ENCODE data around the gene NXN.
"Not testable (repeated sequence)": the region's sequence is repeated elsewhere in the genome, so short reads cannot be mapped to it uniquely, and the experiment has no call there.

Gene NXN

DNA sequence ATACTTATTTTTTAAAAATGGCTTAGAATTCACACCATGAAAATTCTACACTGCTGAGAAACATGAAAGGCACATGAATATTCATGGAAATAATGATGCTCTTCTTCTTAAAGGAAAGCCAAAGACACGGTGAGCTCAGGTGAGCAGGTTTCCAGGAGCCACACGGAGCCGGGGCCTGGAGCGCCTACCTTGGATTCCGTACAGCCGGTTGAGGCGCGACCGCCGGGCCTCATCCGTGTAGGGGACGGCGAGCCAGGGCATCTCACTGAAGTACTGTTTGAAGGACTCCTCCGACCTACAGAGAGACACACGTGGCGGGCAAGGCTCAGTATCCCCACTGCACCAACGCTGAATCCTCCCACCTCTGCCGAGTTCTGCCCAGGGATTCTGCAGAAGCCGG, 160.3 kb downstream of the NXN start:
- DNase-seq (ENCODE audit: low read depth), result no peak
- no peak overlapping the region for H3K4me3 ChIP-seq (ENCODE audit: low read depth, low read length)

DNA sequence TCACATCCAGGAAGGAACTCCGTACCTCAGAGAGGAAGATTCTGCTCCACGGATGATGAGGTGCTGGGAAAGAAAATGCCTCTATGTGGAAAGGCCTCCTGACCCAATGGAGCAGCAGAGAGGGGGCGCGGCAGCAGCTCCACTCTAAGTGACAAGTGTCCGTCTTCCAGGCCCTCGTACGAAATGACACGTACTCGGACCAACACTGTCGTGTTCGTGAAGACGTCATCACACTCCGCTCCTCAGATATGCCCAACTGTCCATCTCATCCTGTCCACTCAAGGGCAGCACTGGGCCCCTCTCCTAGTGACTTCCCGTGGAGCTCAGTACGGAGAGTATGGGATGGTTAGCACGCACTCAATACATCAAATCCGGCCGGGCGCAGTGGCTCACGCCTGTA, 165.2 kb downstream of the NXN start:
- no peak overlapping the region for H3K4me3 ChIP-seq (ENCODE audit: low read depth, low read length)
- DNase-seq (ENCODE audit: low read depth), result no peak

DNA sequence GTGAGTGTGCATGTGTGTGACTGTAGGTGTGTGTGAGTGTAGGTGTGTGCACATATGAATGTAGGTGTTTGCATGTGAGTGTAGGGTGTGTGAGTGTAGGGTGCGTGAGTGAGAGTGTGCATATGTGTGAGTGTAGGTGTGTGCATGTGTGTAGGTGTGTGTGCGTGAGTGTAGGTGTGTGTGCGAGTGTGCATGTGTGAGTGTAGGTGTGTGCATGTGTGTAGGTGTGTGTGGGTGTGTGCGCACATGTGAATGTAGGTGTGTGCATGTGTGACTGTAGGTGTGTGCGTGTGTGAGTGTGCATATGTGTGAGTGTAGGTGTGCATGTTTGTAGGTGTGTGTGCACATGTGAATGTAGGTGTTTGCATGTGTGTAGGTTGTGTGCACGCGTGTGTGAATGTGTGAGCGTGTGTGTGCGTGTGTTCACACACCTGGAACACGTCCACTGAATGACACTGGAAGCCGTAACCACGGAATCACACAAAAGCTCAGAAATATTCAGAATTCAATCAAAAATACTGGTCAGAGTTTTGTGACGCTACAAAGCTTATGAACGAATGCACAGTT, 166.9 kb downstream of the NXN start:
- H3K4me3 ChIP-seq (ENCODE audit: low read depth, low read length), result no peak overlapping the region
- no peak for DNase-seq (ENCODE audit: low read depth)

DNA sequence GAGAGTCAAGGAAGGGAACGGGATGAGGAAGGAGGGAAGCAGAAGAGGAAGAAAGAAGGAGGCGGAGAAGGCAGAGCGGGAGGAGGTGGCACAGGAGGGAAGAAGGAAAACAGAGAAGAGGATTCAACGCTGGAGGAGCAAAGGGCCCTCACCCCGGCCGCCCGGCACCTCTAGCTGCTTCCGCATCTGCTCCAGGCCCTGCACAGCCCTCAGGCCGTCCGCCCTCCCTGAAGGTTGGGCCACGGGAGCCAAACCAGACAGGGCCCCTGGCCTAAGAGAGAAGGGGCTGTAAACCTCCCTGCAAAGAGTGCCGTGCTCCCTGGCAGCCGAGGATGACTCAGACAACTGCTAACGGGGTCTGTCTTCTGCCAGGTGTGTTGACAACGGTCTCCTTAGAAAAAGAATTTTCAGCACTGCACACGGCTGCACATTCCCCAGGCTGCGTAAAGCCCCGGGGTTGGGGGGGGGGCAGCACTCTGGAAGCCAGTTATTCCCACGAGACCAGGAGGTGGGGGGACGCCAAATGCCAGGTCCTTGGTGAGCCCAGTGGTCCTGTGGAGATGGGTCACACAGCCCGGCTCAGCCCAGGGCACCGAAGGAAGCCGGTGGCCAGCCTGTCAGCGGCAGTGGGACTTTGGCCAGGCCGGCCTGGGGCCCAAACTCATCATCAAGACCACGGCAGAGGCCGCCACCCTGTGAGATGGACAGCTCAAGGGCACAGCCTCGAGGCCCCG, 168.4 kb downstream of the NXN start:
- no peak overlapping the region for H3K4me3 ChIP-seq (ENCODE audit: low read depth, low read length)
- no peak for DNase-seq (ENCODE audit: low read depth)

DNA sequence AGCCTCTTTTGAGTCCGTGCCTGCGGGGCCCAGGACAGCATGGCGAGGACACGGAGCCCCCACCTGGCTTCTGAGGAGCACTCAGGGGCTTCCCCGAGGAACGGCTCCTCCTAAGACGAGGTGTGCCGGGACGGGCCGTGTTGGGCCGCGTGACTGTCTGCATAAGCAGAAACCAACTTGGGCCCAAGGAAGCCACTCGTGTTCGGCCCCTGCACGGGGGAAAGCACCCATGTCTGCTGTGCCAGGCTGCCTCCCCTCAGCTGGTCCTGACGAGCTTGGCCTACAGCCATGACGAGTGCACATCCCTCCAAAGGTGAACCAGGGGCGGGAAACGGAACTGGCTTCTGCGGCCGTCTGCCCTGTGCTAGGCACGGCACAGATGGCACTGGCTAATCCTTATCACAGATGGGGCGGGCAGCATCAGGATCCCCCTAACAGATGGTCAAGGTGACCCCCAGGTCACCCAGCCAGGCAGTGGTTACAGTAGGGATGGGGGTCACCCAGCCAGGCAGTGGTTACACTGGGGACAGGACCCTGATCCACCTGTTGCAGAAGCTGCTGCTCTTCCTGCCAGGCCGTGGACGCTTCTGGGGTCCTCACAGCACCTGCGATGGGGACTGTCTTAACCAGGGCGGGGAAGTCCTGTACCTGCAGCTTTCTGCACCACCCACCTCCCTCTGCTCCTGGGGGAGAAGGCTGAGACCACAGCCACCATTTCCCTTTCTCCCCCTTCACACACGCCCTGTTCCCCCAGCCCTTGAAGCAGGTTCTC, 171.9 kb downstream of the NXN start:
- H3K4me3 ChIP-seq (ENCODE audit: low read depth, low read length), result no peak overlapping the region
- DNase-seq (ENCODE audit: low read depth), result no peak

DNA sequence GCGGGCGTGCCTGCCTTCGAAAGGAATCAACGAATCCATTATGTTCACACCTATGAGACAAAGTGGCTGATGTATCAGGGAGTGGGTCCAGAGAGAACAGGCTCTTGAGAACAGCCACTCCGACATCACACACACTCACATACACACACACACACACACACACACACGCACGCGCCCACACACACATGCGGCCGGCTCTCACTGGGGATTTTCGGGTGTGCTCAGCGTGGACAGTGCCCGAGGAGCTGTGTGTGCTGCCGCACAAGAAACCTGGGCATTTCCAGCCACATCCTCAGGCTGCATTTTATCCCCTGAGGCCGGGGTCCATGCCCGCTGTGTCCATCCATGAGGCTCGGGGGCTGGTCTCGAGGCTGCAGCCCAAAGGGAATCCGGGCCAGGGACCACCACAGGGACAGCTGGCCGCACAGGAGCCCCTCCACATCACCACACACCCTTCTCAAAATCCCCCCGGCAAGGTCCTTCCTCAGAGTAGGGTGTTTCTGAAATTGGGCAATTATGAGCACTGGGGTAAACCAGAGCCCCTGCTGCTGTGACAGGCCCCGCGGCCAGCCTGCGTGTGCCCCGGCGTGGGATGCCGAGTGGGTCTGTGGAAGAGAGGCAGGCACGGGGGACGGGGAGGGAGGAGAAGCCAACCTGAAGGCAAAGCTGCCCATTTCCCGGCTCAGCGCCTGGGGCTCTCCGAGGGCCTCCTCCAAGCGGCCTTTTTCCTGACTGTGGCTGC, 172.6 kb downstream of the NXN start:
- no peak for DNase-seq (ENCODE audit: low read depth)
- no peak overlapping the region for H3K4me3 ChIP-seq (ENCODE audit: low read depth, low read length)

DNA sequence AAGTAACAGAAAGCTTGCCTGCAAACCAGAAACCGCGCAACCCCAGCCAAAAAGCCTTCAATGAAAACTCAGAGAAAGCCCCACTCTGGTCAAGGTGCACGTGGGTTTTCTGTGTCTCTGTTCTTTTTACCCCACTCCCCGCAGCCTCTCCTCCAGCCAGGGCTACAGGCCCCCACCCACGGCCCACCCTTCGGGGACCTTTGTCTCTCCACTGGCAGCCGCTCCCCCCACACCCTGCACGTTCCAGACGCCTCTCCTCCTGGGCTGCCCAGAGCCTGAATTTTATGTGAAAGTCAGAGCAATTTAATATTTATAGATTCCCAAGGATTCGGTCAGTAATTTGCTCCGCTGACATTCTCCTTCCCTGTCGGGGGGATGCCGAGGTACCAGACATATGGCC, 173.2 kb downstream of the NXN start:
- H3K4me3 ChIP-seq (ENCODE audit: low read depth, low read length), result no peak overlapping the region
- no peak for DNase-seq (ENCODE audit: low read depth)

DNA sequence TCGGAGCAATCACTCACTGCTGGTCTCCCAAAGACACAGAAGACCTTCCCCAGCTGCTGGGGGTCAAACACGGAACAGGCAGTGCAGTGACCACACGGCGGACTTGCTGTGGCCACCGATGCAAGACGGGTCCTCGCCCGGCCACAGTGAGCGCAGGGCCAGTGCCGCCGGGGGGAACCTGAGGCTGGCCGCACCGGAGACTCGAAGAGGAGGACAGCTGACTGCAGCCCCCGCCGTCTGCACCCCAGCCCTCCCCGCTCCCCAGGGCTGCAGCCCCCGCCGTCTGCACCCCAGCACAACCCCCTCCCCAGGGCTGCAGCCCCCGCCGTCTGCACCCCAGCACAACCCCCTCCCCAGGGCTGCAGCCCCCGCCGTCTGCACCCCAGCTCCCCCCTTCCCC, 173.7 kb downstream of the NXN start:
- not testable (repeated sequence) for DNase-seq (ENCODE audit: low read depth); H3K4me3 ChIP-seq (ENCODE audit: low read depth, low read length)

DNA sequence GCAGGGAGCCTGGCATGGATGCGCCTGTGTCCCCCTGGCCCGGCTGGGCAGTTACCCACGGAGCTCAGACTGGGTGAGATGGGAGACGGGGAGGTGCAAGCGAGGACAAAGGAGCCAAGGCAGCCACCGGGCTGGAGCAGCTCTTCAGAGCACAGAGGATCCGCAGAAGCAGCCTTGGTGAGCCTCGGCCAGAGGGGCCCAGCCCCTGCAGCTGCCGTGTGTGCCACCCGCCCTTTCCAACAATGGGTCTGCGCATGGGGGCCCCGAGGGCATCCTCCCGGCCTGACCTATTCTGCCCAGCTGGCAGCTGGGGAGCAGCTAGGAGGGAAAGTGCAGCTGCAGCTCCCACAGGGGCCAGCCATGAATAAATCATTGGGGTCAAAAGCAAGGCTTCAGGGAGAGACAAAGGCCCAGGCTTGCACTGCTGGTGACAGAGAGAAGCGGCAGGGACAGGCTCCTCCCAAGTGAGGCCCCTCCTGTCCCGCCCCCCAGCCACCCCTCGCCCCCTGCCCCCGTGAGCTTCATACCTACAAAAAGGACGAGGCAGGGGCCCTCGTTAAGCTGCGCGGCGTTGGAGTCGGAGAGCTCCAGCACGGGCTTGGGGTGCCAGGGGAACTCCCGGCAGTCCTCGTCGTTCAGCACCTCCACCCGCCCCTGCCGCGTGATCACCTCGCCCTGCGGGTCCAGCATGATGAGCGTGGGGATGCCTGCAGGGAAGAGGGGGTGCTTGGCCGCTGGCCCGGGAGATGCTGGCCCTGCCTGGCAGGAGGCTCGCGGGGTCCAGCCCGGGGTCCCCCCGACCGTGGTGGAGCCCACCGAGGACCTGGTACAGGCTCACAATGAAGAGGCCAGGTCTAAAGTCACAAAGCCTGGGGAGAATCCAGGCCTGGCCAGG, 174.8 kb downstream of the NXN start:
- DNase-seq (ENCODE audit: low read depth), result no peak
- no peak overlapping the region for H3K4me3 ChIP-seq (ENCODE audit: low read depth, low read length)

DNA sequence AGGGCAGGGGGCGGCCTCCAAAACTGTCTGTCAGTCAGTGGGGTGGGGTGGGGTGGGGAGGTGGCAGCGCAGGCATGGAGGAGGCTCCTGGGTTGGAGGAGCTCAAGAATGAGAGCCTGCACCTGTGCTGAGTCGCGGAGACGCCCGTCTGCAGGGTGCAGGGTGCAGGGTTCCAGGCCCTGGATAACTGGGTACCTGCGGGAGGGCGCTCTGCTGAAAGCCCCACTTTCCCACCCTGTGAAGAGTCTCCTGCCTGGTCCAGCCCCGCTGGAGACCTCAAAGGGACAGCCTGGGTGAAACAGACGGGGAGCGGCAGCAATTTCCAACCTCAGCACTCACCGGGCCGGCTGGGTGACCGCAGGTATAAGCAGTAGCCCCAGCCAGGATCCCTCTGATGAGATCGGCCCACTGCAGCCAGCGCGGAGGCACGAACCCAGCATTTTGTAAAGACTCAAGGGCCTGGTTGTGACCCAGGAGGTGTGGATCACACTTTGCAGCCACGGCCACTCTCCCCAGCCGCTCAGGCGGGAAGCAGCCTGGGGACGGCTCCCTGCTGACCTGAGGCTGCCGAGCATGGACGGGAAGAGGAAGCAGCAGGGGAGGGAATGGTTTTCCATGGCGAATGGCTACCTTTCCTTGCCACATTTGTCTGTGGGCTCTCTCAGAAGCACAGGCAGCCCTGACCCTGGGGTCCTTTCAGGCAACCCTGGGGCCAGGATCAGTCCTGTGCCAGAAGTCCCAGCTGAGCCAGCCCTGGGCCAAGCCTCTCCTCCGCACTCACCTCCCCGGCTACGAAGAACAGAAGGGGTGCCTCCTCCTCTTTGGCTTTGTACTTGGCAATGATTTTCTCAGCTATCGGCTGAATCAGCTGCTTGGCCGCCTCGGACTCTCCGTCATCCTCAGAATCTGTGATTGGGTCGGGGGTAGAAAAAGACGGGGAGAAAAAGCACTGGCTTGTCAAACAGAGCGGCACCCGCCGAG, 176.4 kb downstream of the NXN start:
- H3K4me3 ChIP-seq (ENCODE audit: low read depth, low read length), result no peak overlapping the region
- no peak for DNase-seq (ENCODE audit: low read depth)

DNA sequence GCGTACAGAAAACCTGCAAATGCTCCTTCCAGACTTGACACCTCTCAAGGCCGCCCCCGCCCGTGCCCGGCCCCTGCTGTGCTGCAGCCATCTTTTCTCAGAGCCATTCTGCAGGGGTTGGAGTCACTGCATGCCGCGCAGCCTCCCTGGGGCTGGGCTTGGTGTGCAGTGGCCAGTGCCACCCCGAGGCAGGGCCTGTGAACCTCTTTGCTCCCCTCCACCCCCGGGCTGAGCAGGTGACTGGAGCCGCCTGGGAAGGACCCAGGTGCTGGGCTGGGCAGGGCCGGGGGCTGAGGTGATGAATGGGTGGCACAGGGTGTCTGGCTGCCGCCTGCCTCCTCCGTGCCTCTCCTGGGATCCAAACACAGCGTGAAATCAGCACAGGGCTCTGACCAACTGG, 177.1 kb downstream of the NXN start:
- no peak for DNase-seq (ENCODE audit: low read depth)
- no peak overlapping the region for H3K4me3 ChIP-seq (ENCODE audit: low read depth, low read length)

DNA sequence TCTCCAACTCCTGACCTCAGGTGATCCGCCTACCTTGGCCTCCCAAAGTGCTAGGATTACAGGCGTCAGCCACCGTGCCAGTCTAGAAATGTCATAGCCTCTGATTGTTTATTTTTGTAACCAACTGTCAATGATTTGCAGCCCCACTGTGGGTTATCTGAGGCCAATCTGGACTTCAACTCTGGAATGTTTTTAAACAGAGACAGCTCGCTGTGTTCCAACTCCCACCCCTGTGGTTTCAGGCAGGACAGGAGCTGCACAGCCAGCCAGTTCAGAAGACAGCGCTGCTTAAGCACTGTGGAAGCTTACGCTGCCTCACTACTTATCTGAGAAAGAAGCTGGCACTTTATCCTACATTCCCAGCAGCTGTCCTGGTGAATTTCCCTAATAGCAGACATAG, 177.9 kb downstream of the NXN start:
- no peak for DNase-seq (ENCODE audit: low read depth)
- no peak overlapping the region for H3K4me3 ChIP-seq (ENCODE audit: low read depth, low read length)

DNA sequence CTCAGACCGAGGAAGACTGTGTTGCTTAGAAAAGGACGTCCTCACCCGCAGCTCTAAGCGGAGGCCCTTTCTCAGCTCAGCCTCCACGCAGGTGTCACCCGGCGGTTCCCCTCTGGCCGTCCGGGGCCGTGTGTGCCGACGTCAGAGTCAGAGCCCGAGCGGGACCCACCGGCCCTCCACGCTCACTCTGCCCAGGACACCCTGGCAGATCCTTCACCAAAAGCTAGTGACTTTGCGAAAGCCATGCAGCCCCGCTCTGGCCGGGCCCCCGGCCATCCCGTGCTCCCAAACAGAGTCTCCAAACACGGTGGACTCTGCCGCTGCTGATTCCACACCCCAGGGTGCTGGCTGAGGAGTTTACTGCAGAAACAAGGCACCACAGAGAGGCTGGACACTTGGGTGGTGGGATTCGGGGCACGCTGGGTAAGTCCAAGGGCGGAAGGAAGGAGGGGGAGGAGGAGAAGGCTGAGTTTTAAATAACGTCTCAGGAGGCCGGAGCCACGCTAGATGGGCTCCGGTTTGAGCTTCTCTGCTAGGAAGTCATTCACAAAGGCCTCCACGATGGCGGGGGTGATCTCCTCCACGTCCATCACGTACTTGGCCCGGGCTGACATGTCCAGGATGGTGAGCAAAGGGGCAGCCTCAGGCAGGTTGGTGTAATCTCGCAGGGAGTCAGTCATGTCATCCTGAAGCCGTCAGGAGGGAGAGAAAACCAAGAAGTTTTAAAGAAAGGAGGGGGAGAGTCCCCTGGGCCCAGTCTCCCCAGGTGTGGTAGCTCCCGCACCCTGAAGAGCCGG, 178.9 kb downstream of the NXN start:
- no peak overlapping the region for H3K4me3 ChIP-seq (ENCODE audit: low read depth, low read length)
- no peak for DNase-seq (ENCODE audit: low read depth)

DNA sequence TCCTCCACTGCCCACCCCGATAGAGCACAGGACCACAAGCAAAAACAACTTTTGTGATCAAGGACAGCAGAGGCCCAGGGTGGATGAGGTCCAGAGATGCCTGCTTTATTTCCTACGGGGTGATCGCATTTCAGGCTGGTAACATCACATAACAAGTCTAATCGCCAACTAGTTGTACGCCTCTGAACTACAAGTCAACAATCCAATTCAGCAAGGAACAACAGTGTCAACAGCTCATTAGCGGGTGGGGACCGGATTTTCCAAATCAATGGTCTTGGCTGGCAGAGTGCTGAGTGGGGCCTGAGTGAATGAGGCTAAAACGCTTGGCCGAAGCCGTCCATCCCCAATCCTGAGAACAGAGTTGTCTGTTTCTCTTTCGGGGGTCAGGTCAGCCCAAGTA, 180.3 kb downstream of the NXN start:
- H3K4me3 ChIP-seq (ENCODE audit: low read depth, low read length), result no peak overlapping the region
- no peak for DNase-seq (ENCODE audit: low read depth)

DNA sequence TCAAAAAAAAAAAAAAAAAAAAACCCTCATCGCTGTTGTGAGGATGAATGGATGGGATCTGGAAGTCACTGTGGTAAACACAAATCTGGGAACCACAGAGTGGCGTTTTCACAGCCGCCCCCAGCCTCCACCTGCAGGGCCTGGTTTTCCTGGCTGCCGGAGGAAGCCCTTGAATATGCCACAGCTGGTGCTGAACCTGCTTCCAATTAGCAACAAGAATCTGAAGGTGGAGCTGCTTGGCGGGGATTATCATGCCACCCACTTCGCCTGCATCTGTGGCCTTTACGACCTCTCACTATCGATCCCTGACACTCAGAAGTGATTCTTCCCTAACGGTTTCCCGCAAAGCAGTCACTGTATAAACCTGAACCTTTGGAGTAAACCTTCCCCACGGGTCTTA, 181.3 kb downstream of the NXN start:
- DNase-seq (ENCODE audit: low read depth), result no peak
- no peak overlapping the region for H3K4me3 ChIP-seq (ENCODE audit: low read depth, low read length)

DNA sequence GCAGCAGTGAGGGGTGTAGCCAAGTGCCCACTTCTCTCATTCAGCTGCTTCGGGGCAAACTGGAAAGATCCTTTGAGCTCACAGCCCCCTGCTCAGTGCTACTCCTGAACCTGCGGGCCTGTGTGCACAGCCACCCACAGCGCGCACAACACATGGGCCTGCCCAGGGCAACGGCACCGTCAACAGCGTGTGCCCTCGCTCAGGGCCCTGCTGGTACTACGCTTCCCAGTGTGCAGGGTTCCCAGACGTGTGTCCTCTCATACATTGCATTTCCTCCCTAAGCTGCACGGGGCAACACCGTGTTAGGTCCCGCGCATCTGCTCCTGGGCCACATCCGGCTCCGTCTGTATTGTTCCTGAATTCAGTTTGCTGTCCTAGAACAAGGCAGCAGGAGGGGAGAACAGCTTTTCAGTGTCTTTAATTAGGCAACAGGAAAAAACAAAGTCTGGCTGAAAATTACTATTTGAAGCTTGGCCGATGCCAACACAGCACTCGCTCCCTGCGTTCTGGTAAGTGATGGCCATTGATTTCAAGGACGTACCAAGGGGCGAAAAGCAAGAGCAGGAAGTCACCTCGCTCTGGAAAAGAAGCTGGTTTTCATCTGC, 182.2 kb downstream of the NXN start:
- no peak overlapping the region for H3K4me3 ChIP-seq (ENCODE audit: low read depth, low read length)
- no peak for DNase-seq (ENCODE audit: low read depth)

DNA sequence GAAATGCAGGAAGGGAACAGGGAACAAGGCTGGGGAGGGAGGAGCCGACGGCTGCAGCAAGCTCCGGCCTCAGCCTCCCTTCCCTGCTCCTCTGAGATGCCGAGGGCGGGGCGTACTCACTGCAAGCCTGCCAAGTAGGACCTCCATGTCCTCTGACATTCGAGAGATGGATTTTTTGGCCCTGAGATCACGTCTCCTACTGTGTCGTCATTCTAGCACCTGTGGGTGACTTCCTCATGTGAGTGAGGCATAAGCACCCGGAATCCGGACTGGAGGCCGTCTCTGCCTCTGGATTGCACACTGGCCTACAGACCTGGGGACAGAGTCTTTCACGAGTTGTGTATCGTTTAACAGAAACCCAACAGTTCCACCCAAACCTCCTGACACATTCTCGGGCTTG, 183.0 kb downstream of the NXN start:
- H3K4me3 ChIP-seq (ENCODE audit: low read depth, low read length), result no peak overlapping the region

More for the DNA sequence above, 183.0 kb downstream of the NXN start:
- no peak for DNase-seq (ENCODE audit: low read depth)

Data from skeletal muscle cell (primary cell).